Common myeloid progenitor, CD34-positive (primary cell): ENCODE results near the gene MPV17.

ENCODE experiments used
- CTCF ChIA-PET: fragments of 350-600 bp; sonication (Branson Sonifier 250); formaldehyde crosslinking; loops from one replicate; lab custom pipeline; 2021; ENCODE audit warnings: antibody characterized with exemption; lab: Charles Lee
- POLR2A ChIA-PET: fragments of 350-600 bp; sonication (Branson Sonifier 250); formaldehyde crosslinking; loops from one replicate; lab custom pipeline; 2021; ENCODE audit warnings: antibody characterized with exemption; lab: Charles Lee
- DNase-seq, 3 donors: peaks; one replicate each; pipeline versions ENCODE4 v3.0.0 to v3.0.0-alpha.2; 2013
- H3K27ac ChIP-seq, 2 experiments: 1 replicate in 1 of 2; 2 replicates in 1 of 2; pipeline ENCODE4 v1.7.0; 2013; ENCODE audit warnings: inconsistent platforms in 2 of 2, low read length in 2 of 2, mild to moderate bottlenecking in 2 of 2, low read depth in 1 of 2, moderate library complexity in 1 of 2; ENCODE audit not compliant: severe bottlenecking in 2 of 2, insufficient read depth in 1 of 2, poor library complexity in 1 of 2
- H3K27me3 ChIP-seq, 5 experiments: replicated peaks in 2 of 5; 1 replicate in 3 of 5; 2 replicates in 2 of 5; pipeline versions ENCODE4 v1.6.1 to v1.7.0; 2013; ENCODE audit warnings: low read length in 4 of 5, mild to moderate bottlenecking in 2 of 5, moderate library complexity in 2 of 5, inconsistent platforms in 1 of 5; ENCODE audit not compliant: insufficient read depth in 5 of 5, control insufficient read depth in 4 of 5
- H3K36me3 ChIP-seq, 4 experiments: 1 replicate in 2 of 4; 2 replicates in 2 of 4; pipeline versions ENCODE4 v1.6.1 to v1.7.0; 2013; ENCODE audit warnings: low read length in 3 of 4, control low read depth in 1 of 4, mild to moderate bottlenecking in 1 of 4; ENCODE audit not compliant: control insufficient read depth in 4 of 4, insufficient read depth in 4 of 4
- H3K4me1 ChIP-seq, 4 experiments: 1 replicate in 3 of 4; 2 replicates in 1 of 4; pipeline versions ENCODE4 v1.6.1 to v1.7.1; 2013; ENCODE audit warnings: low read length in 3 of 4, mild to moderate bottlenecking in 3 of 4, control low read depth in 1 of 4, inconsistent platforms in 1 of 4, moderate library complexity in 1 of 4; ENCODE audit not compliant: control insufficient read depth in 4 of 4, insufficient read depth in 4 of 4; ENCODE audit errors: control extremely low read depth in 1 of 4
- H3K4me3 ChIP-seq, 7 experiments: 1 replicate in 4 of 7; 2 replicates in 3 of 7; pipeline versions ENCODE4 v1.5.1 to v1.7.0; 2013; ENCODE audit warnings: mild to moderate bottlenecking in 7 of 7, low read length in 6 of 7, moderate library complexity in 6 of 7, inconsistent platforms in 2 of 7, low read depth in 2 of 7, control low read depth in 1 of 7; ENCODE audit not compliant: insufficient read depth in 4 of 7, control insufficient read depth in 1 of 7; ENCODE audit errors: extremely low read depth in 1 of 7
- H3K9me3 ChIP-seq, 5 experiments: 1 replicate in 4 of 5; 2 replicates in 1 of 5; pipeline versions ENCODE4 v1.6.1 to v1.7.1; 2013; ENCODE audit warnings: low read length in 4 of 5, mild to moderate bottlenecking in 2 of 5, inconsistent platforms in 1 of 5, low read depth in 1 of 5, moderate library complexity in 1 of 5; ENCODE audit not compliant: control insufficient read depth in 4 of 5, insufficient read depth in 2 of 5; ENCODE audit errors: control extremely low read depth in 1 of 5
- WGBS: methylation state at CpG from one replicate; pipeline ENCODE4 v1.1.5; 2013; ENCODE audit not compliant: insufficient coverage; 5-methylcytosine and 5-hydroxymethylcytosine counted together

MPV17 gene

DNA sequence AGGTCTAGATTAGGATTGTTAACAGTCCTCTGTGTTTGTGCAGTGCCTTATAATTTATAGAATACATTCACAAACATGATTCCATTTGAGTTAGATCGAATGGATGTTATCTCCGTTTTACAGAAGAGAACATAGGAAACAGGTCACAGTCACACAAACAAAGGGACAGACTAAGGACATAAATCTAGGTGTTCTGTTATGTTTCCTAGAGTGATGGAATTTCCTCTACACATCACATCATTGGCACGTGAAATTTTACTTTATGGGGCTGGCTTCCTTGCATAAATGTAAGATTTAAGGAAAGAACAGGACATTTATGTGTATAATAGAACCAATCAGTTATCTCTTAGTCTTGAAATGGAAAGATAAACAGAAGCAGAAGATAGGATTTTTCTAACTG lies 34.3 kb downstream of the MPV17 start:
- H3K4me3 ChIP-seq: no peak overlapping the region
- H3K36me3 ChIP-seq: no peaks in the 10 kb centered on the region
- peak in 2 of 3 donors; percentile 33 to 39 for DNase-seq
- no peaks in the 10 kb centered on the region for H3K9me3 ChIP-seq
- no peak overlapping the region for H3K27ac ChIP-seq
- no CpG with 5 or more reads among the region's 3 CpGs for WGBS
- H3K27me3 ChIP-seq: no peaks in the 10 kb centered on the region
- peaks cover 7 to 29% (median 21%) of the 10 kb centered on the region in 4 experiments for H3K4me1 ChIP-seq
- ChIA-PET POLR2A (no interaction called here), CTCF (interaction anchor here (1.2 to 7.7 kb wide), 4 partner anchors 10 to 191 kb away, joined by 3 to 60 read pairs (median 27); partner anchors contain the start of gene SLC30A3)

DNA sequence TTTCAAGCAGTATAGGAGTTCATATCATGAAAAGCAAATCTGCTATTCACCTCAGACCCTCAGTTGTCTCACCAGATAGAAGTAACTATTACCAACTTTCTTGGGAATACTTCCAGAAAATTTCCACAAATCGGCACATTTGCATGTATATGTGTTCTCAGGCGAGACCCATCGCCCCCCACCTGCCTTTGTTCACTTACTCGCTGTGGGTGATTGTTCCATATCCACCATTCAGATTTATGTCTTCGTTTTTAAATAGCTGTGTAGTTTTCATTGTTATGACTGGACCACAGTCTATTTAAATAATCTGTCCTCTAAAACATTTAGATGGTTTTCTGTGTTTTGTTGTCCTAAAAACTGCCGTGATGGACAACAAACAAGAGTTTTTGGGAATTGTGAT lies 37.4 kb downstream of the MPV17 start:
- no peak for DNase-seq
- Histone ChIP-seq H3K4me3 (no peak overlapping the region), H3K27ac (no peak overlapping the region), H3K27me3 (peaks cover 0 to 1% (median 0%) of the 10 kb centered on the region in 5 experiments), H3K4me1 (peaks cover 7 to 18% (median 9%) of the 10 kb centered on the region in 4 experiments), H3K9me3 (no peaks in the 10 kb centered on the region), H3K36me3 (no peaks in the 10 kb centered on the region)
- CTCF ChIA-PET: interaction anchor here (1.4 to 10.9 kb wide), 5 partner anchors 8 to 35 kb away, joined by 3 to 119 read pairs (median 21); partner anchors contain the start of gene SLC30A3
- 83% methylated on average over 1 of the region's 6 CpGs for WGBS
- POLR2A ChIA-PET: no interaction called here

DNA sequence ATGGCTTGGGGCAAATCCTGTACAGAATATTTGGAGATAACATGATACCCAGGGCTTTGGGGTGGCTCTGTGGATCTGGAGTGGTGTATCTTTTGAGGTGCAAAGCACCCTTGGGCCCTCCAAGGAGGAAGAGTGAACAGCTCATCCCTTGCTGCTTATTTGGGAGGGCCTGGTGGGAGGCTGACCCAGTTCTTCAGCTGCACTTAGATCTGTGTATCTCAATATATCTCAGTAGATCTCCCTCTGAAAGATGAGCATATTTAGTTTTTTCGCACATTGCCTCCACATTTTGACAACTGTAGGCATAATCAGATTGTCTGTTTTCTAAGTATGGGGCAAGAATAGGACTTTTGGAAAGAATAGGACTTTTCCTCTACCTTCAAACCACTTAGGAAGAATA lies 37.9 kb downstream of the MPV17 start:
- WGBS: no CpG with 5 or more reads among the region's 1 CpG
- H3K4me3 ChIP-seq: no peak overlapping the region
- H3K9me3 ChIP-seq: no peaks in the 10 kb centered on the region
- peaks cover 0 to 1% (median 0%) of the 10 kb centered on the region in 5 experiments for H3K27me3 ChIP-seq
- no peaks in the 10 kb centered on the region for H3K36me3 ChIP-seq
- no peak overlapping the region for H3K27ac ChIP-seq
- DNase-seq: no peak
- ChIA-PET POLR2A (no interaction called here), CTCF (interaction anchor here (0.6 to 10.9 kb wide), 7 partner anchors 8 to 323 kb away, joined by 3 to 119 read pairs (median 4); partner anchors contain the start of gene SLC30A3)
- peaks cover 2 to 13% (median 7%) of the 10 kb centered on the region in 4 experiments for H3K4me1 ChIP-seq

DNA sequence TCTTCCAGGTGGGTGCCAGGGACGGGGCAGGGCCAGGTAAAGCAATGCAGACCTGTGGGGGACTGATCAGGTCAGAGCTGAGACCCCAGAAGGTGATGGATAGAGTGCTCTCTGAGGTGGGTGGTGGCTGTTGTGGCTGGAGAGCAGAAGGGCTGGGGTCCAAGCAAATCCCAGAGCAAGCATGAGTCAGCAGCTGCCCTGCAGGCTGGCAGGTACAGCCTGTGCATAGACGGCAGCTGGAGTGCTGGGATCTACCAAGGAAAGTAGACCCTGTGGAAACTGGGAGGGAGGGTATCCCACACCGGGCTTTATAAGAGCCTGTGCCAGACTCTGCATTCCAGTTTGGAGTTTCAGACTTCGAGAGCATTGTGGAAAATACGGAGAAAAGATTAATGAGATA lies 40.0 kb downstream of the MPV17 start:
- CTCF ChIA-PET: interaction anchor here (0.6 to 10.9 kb wide), 10 partner anchors 9 to 174 kb away, joined by 4 to 119 read pairs (median 13); partner anchors contain the start of genes MPV17 and SLC30A3
- no peak overlapping the region for H3K27ac ChIP-seq
- WGBS: 93% methylated on average over 4 of the region's 5 CpGs
- H3K27me3 ChIP-seq: peaks cover 0 to 5% (median 0%) of the 10 kb centered on the region in 5 experiments
- no peak for DNase-seq
- H3K9me3 ChIP-seq: no peaks in the 10 kb centered on the region
- peaks cover 0 to under 1% (median 0%) of the 10 kb centered on the region in 4 experiments for H3K4me1 ChIP-seq
- no peak overlapping the region for H3K4me3 ChIP-seq
- no peaks in the 10 kb centered on the region for H3K36me3 ChIP-seq
- POLR2A ChIA-PET: no interaction called here

DNA sequence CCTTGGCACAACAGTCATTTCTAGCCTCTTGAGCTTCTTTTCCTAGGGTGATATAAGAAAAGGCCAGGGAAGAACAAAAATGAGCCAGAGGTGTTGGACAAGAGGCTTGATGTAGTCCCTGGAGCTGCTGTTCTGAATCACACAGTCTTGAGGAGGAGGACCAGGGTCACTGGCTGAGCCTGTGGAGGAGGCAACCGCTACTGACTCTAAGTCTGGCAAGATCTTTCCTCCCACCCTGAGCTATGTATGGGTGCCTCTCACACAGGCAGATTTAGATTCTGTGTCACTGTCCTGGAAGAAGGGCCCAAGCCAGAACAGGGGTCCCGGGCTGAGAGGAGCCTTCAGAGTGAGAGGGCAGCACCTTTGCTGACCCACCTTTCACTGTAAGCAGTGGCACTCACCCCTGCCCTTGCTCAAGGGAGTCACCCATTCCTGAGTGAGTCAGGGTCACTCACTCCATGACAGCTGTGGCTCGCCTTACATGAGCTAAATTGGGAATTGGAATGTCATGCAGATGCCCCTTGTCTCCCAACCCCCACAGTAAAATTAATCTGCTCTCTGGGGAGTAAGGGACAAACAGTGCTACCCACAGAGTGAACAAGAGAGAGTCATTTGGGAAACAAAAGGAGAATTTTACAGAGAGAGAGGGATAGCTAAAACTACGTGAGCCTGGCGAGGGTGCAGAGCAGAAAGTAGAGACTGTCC lies 40.9 kb downstream of the MPV17 start, which contains the start of gene TRIM54:
TRIM54 (plus strand) TSS at position 575 of the 705 bp plus-strand sequence. CDS start 303 bp downstream, outside the sequence.
- ChIA-PET POLR2A (no interaction called here), CTCF (interaction anchor here (0.7 to 10.9 kb wide), 14 partner anchors 9 to 195 kb away, joined by 3 to 119 read pairs (median 5); partner anchors contain the start of genes KHK, MPV17 and SLC30A3)
- WGBS: 100% methylated on average over 4 of the region's 5 CpGs
- Histone ChIP-seq H3K27ac (no peak within 1 kb of the TSS), H3K36me3 (no peaks in the 10 kb centered on the region), H3K4me3 (no peak within 1 kb of the TSS), H3K9me3 (no peaks in the 10 kb centered on the region), H3K4me1 (no peaks in the 10 kb centered on the region), H3K27me3 (peaks cover 0 to 5% (median 0%) of the 10 kb centered on the region in 5 experiments)
- DNase-seq: no peak

DNA sequence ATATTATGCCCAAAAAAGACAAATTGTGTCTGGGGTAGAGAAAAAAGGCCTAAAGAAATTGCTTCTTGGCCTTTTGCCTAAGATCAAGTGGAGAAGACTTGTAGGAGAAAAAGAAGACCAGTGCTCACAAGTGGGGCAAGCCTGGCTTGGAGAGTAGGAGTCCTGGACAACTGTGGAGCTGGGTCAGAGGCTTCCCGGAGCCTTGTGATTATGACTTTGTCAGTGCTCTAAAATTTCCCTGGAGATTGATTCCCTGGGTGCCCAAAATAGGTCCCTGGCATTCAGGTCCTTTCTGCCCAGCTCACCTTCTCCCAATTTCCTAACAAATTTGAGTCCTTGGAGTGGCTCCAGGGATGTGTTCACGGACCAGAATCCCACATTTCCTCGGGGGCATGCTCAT lies 41.5 kb downstream of the MPV17 start:
- no peak overlapping the region for H3K4me3 ChIP-seq
- no peak for DNase-seq
- ChIA-PET POLR2A (no interaction called here), CTCF (interaction anchor here (1.1 to 10.9 kb wide), 12 partner anchors 8 to 194 kb away, joined by 3 to 119 read pairs (median 14); partner anchors contain the start of genes KHK, MPV17 and SLC30A3)
- H3K27me3 ChIP-seq: peaks cover 0 to 5% (median 0%) of the 10 kb centered on the region in 5 experiments
- WGBS: 89% methylated on average over 3 of the region's 3 CpGs
- no peaks in the 10 kb centered on the region for H3K36me3 ChIP-seq
- no peaks in the 10 kb centered on the region for H3K4me1 ChIP-seq
- no peaks in the 10 kb centered on the region for H3K9me3 ChIP-seq
- H3K27ac ChIP-seq: no peak overlapping the region
